ENCODE results near the gene SST. TPM values are rescaled to one million over a fixed set of nuclear protein-coding genes. Genes with fewer than 3 reads are reported as not detected.

Gene SST
- total RNA-seq, 1 experiment from 2014 or later: not detected

DNA sequence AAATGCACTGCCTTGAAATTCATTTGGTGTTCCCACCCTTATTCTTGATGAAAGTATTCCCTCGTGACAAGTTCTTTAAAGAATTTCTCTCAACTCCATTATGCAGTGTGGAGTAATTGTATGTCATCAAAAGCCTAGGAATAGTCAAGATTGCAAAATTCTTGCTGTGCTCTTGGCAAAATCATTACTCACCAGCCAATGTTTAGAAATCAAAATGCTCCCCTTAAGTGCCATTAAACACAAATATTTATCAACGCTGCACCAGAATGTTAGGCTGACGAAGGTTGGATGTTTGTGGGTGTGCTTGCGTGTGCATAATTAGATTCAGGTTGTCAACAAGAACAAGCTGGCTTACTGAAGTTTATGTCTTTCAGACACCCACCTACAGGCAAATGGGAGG is 40.5 kb downstream of the SST start:
- DNase-seq (ENCODE audit: low read depth): peak; percentile 10

DNA sequence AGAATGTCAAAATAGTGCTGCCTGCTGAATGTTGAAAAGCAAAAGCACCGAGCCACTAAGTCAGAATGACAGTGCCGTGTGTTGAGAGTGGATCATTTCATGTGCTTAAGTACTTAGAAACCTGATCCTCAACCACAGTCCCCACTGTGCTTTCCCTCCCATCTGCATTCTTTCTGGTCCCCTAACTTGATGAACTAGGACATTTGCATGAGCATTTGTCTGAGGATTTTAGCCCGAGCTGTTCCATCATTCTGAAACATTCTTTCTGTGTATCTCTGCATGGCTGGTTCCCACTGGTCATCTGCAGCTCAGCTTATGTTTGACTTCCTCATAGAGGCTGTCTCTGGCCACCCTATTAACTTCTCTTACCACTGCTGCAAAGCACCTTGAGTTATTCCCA is 42.0 kb downstream of the SST start:
- no peak for DNase-seq (ENCODE audit: low read depth)

DNA sequence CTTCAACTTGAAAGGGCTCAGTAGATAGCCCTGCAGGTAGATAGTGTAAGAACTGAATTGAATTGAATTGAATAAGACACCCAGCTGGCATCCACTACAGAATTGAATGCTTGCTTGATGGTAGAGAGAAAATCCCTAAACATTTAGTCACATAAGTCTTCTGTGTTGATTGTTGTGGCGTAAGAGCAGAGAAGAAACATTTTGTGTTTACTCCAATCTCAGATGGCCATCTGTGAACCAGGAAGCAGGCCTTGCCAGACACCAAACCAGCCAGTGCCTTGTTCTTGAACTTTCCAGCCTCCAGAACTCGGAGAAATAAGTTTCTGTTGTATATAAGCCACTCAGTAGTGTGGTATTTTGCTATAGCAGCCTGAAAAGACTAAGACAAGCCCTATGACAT is 43.6 kb downstream of the SST start:
- DNase-seq (ENCODE audit: low read depth): no peak

DNA sequence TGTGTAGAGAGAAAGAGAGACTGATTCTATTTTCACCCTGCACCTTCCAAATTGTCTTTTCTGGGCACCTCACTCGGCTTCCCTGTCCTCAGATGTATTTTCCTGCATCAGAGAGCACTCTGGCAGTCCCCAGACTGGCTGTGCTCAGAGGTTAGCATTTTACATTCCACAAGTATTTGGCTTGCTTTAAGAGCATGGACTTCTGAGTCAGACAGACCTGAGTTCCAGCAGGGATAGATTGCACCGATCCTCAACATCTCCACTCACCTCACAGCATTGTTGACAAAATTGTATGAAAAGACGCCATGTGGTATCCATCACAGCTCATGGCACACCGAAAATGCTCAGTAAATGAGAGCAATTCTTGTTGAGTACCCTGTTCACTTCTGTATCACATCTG is 45.6 kb downstream of the SST start:
- DNase-seq (ENCODE audit: low read depth): no peak

DNA sequence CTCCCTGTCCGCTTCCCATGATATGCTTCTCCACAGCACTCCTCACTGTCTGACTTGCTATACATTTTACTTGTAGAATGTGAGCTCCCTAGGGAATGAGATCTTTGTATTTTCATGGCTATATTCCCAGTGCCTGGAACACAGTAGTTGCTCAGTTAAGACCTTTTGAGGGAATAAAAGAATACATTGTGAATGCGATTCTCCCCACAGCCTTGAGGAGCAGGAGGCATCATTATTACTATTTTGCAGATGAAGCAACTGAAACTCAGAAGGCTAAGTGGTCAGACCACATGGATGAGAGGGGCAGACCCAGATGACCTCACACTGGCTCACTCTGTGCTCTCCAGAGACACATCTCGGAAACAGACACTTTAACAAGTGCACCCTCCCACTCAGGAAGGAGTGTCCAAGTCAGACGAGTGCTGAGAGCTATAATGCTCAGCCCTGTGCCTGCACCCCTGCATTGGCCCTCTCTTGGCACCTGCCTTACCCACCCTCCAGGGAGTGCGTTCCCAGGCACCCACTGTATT is 46.8 kb downstream of the SST start:
- no peak for DNase-seq (ENCODE audit: low read depth)

DNA sequence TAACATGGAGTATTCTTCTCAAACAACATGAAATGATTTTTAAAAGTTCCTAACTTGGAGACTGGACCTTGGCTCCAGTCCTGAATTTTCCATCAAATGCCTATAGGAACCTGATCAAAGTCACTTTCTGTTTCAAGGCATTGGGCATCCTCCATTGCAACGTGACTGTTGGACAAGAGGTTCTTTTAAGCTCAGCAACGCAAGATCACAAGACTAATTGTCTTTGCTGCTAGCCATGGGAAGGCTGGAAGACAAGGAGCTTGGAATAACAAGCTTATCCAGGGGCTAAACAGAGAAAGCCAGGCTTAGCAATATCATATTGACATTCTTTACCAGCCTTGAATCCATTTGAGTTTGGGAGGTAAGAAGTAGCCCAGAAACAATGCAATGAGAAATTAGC is 48.3 kb downstream of the SST start:
- no peak for DNase-seq (ENCODE audit: low read depth)

DNA sequence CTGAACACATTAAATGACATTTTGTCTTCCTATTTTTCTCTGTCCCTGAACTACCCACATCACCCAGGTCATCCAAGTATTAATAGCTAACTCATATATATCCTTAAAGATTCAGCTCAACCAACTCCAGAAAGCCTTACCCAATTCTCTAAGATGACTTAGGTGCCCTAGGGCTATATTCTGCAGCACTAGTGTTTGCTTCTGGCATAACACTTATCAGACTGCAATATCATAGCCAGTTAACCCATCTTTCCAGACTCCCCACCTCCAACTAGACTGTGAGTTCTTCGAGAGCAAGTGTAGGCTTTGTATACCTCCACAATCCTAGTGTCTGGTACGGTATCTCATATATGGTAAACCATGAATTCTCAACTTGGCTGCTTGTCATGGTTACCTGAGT is 50.7 kb downstream of the SST start:
- no peak for DNase-seq (ENCODE audit: low read depth)

Other genes with a start within 250 kb of the SST start
- gene RTP2, start 32.2 kb upstream of the SST start, total RNA-seq (2014; rRNA removed; shearing (Covaris generic)): not detected in 2 replicates
- gene BCL6, start 75.1 kb upstream of the SST start, total RNA-seq (2014; rRNA removed; shearing (Covaris generic)): 5.8 and 10.1 TPM in 2 replicates